Gastroesophageal sphincter (tissue), 4 donors: ENCODE measurements around the gene MRPS23. TPM values are rescaled to one million over a fixed set of nuclear protein-coding genes. Genes with fewer than 3 reads are reported as not detected.

Experiments used
- ATAC-seq: fragments of 150-250 bp; one replicate; pipeline ENCODE4 v1.9.1; 2016; ENCODE audit warnings: mild to moderate bottlenecking, moderate library complexity
- H3K27ac ChIP-seq, 4 donors: fragments of 200-600 bp; sonication (generic) in 3 of 4; 1 replicate in 3 of 4; 2 replicates in 1 of 4; pipeline ENCODE4 v1.5.1; 2016 to 2019
- H3K27me3 ChIP-seq: fragments of 200-600 bp; sonication (generic); one replicate; pipeline ENCODE4 v1.5.1; 2019
- H3K36me3 ChIP-seq, 2 donors: fragments of 200-600 bp; sonication (generic); one replicate each; pipeline ENCODE4 v1.5.1; 2019; ENCODE audit warnings: control low read depth in 1 of 2
- H3K4me1 ChIP-seq, 3 donors: fragments of 200-600 bp; sonication (generic); 1 replicate in 2 of 3; 2 replicates in 1 of 3; pipeline ENCODE4 v1.5.1; 2016 to 2019; ENCODE audit warnings: control low read depth in 2 of 3
- H3K4me3 ChIP-seq, 2 donors: fragments of 200-600 bp; sonication (generic); one replicate each; pipeline ENCODE4 v1.5.1; 2019; ENCODE audit warnings: mild to moderate bottlenecking in 1 of 2, moderate library complexity in 1 of 2
- H3K9me3 ChIP-seq, 3 donors: fragments of 200-600 bp; sonication (generic); one replicate each; pipeline ENCODE4 v1.5.1; 2017 to 2019; ENCODE audit warnings: control low read depth in 2 of 3
- EP300 ChIP-seq: sonication (generic); formaldehyde crosslinking; IDR thresholded peaks from one replicate; pipeline ENCODE4 v1.6.1; 2017; ENCODE audit warnings: antibody characterized with exemption, mild to moderate bottlenecking
- POLR2A ChIP-seq, 2 donors: fragments of 450-650 bp; IDR thresholded peaks; one replicate each; pipeline ENCODE4 v1.6.1; 2017; ENCODE audit warnings: antibody characterized with exemption in 2 of 2, mild to moderate bottlenecking in 2 of 2, moderate library complexity in 1 of 2
- POLR2AphosphoS5 ChIP-seq: sonication (generic); formaldehyde crosslinking; IDR thresholded peaks from one replicate; pipeline ENCODE4 v1.6.1; 2017; ENCODE audit warnings: antibody characterized with exemption
- WGBS, 2 donors: methylation state at CpG; one replicate each; pipeline ENCODE4 v1.1.5; 2018; ENCODE audit warnings: low coverage in 1 of 2; 5-methylcytosine and 5-hydroxymethylcytosine counted together
- total RNA-seq, 4 donors: library from RNA; depleted of rRNA; stranded (reverse); fragments of >200 nt; gene quantifications; one replicate each; pipeline ENCODE4 v1.1.0, GENCODE V29; 2016
- TF ChIP-seq, protein P1 (sequence below), 4 experiments: fragments of 200-600 bp in 2 of 4; fragments of 450-650 bp in 2 of 4; sonication (generic) in 1 of 4; IDR thresholded peaks; one replicate each; pipeline ENCODE4 v1.5.1; 2017 to 2019; ENCODE audit warnings: antibody characterized with exemption in 4 of 4, mild to moderate bottlenecking in 2 of 4, moderate library complexity in 2 of 4

MRPS23 gene
- total RNA-seq, 4 donors from 2014 or later = 23.0 to 24.8 (median 24.5) TPM

DNA sequence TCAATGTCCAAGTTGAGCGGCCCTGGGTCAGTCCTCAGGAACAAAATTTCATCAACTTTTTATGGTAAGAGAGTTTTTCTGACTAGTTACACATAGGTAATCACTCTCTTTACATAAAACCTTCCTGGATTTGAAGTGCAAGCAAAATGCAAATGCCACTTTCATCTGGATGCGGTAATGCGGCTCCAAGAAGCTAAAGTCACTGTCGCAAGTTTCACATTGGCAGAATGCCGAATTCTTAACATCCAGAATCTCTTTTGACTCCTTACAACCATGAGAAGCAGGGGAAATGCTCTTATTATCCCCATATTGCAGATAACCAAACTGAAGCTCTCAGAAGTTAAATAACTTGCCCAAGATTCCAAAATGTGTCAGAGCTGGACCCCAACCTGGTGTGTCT, 30.0 kb downstream of the MRPS23 start:
- H3K27ac ChIP-seq = no peak overlapping the region
- no peak for ATAC-seq
- TF ChIP-seq POLR2A (IDR thresholded peaks at IDR 0.05) = no peak
- TF ChIP-seq, protein P1, sequence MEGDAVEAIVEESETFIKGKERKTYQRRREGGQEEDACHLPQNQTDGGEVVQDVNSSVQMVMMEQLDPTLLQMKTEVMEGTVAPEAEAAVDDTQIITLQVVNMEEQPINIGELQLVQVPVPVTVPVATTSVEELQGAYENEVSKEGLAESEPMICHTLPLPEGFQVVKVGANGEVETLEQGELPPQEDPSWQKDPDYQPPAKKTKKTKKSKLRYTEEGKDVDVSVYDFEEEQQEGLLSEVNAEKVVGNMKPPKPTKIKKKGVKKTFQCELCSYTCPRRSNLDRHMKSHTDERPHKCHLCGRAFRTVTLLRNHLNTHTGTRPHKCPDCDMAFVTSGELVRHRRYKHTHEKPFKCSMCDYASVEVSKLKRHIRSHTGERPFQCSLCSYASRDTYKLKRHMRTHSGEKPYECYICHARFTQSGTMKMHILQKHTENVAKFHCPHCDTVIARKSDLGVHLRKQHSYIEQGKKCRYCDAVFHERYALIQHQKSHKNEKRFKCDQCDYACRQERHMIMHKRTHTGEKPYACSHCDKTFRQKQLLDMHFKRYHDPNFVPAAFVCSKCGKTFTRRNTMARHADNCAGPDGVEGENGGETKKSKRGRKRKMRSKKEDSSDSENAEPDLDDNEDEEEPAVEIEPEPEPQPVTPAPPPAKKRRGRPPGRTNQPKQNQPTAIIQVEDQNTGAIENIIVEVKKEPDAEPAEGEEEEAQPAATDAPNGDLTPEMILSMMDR (IDR thresholded peaks at IDR 0.05) = no peak
- no peak for TF ChIP-seq EP300
- no peak for TF ChIP-seq POLR2AphosphoS5
- H3K36me3 ChIP-seq = no peaks in the 10 kb centered on the region
- no peak overlapping the region for H3K4me3 ChIP-seq
- no peaks in the 10 kb centered on the region for H3K4me1 ChIP-seq
- no peaks in the 10 kb centered on the region for H3K27me3 ChIP-seq
- 80 to 88% methylated on average over 2 to 5 of the region's 5 CpGs for WGBS, 2 donors
- no peaks in the 10 kb centered on the region for H3K9me3 ChIP-seq

DNA sequence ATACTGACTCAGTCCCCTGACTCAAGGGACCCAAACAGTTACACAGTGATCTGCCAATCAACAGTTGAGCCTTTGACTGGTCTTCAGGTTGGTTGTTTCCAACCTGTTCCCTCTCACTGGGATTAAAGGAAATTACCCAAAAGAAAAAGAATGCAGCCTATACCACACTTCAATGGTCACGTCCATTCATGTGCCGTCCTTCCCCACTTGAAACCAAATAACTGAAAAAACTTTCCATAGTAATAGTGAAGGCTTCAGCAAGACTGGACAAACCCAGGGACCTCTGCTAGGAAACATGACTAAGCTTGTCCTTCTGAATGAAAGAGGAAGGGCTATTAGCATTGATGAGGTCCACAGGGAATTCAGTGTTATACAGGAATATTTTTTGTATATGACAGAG, 30.6 kb downstream of the MRPS23 start:
- ATAC-seq = no peak
- H3K27ac ChIP-seq = no peak overlapping the region

DNA sequence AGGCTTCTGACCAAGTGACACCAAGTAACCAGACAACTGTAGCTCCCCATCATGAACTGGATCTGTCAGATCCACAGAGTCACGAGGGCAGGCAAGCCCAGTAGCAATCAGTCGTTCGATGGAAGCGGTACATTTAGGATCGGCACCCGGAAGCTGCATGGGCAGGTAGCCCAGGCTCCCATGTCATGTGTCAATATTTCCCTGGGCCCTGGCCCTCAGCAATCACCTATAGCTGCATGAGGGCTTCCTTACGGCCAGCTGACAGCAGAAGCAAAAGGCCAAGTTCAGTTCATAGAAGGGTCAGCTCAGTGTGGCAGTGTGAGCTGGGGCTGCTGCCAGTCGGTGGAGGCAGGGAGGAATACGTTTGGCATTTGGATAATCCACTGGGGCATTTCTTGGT, 31.8 kb downstream of the MRPS23 start:
- Histone ChIP-seq H3K9me3 (no peaks in the 10 kb centered on the region), H3K36me3 (no peaks in the 10 kb centered on the region), H3K4me3 (no peak overlapping the region), H3K27ac (no peak overlapping the region), H3K27me3 (no peaks in the 10 kb centered on the region), H3K4me1 (no peaks in the 10 kb centered on the region)
- TF ChIP-seq POLR2A (IDR thresholded peaks at IDR 0.05) (no peak), EP300 (no peak)
- TF ChIP-seq, protein P1 (IDR thresholded peaks at IDR 0.05) = no peak
- no peak for ATAC-seq
- 88% methylated on average over 8 of the region's 9 CpGs; no CpG with 5 or more reads in 1 of the 2 donors for WGBS, 2 donors

More for the DNA sequence above, 30.6 kb downstream of the MRPS23 start:
- H3K27me3 ChIP-seq = no peaks in the 10 kb centered on the region
- TF ChIP-seq, protein P1 (IDR thresholded peaks at IDR 0.05) = no peak
- TF ChIP-seq POLR2A (IDR thresholded peaks at IDR 0.05) = no peak
- TF ChIP-seq POLR2AphosphoS5 = no peak
- TF ChIP-seq EP300 = no peak
- WGBS, 2 donors = 75 to 80% methylated on average over 2 of the region's 2 CpGs
- H3K4me1 ChIP-seq = no peaks in the 10 kb centered on the region
- no peaks in the 10 kb centered on the region for H3K36me3 ChIP-seq
- no peak overlapping the region for H3K4me3 ChIP-seq
- H3K9me3 ChIP-seq = no peaks in the 10 kb centered on the region

DNA sequence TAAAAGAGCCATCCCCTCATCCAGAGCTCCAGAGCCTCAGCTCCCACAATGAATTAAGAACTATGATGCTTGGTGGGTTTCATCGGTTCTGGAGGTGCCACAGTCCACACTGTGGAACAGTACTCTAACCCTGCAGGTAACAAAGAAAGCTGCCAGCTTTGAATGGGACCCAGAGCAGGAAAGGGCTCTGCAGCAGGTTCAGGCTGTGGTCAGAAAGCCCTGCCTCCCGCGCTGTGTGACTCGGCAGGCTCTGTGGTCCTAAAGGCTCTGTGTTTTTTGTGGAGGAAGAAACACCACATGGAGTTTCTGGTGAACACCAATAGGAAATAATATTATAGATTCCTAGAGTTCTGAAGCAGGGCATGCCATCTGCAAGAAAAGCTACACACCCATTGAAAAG, 32.5 kb downstream of the MRPS23 start:
- ATAC-seq = no peak
- Histone ChIP-seq H3K4me1 (no peaks in the 10 kb centered on the region), H3K27ac (no peak overlapping the region), H3K27me3 (no peaks in the 10 kb centered on the region), H3K9me3 (no peaks in the 10 kb centered on the region), H3K36me3 (no peaks in the 10 kb centered on the region), H3K4me3 (no peak overlapping the region)
- WGBS, 2 donors = 100% methylated on average over 1 of the region's 4 CpGs
- TF ChIP-seq POLR2A (IDR thresholded peaks at IDR 0.05) (no peak), POLR2AphosphoS5 (no peak), EP300 (no peak)
- TF ChIP-seq, protein P1 (IDR thresholded peaks at IDR 0.05) = no peak

DNA sequence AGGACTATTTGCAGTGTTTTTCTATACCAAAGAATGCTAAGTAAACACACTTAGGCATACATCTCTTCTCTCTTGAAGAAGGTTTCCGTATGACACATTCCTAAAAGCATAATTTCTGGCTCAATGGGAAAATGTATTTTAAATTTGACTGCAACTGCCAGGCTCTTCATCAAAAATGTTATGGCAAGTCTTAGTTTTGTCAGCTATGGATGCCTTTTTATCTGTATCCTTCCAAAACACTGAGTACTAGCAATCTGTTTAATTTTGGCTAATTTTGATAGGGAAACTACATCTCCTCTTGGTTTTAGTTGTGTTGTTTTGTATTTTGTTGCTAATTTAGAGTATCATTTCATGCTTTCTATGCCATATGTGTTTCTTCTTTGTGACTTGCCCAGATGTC, 35.4 kb downstream of the MRPS23 start:
- Histone ChIP-seq H3K9me3 (no peaks in the 10 kb centered on the region), H3K36me3 (no peaks in the 10 kb centered on the region), H3K4me3 (no peak overlapping the region), H3K4me1 (peaks cover 0 to 20% (median 19%) of the 10 kb centered on the region in 3 donors), H3K27me3 (no peaks in the 10 kb centered on the region), H3K27ac (no peak overlapping the region)
- no peak for TF ChIP-seq POLR2AphosphoS5
- TF ChIP-seq EP300 = no peak
- TF ChIP-seq, protein P1 (IDR thresholded peaks at IDR 0.05) = no peak
- no peak for TF ChIP-seq POLR2A (IDR thresholded peaks at IDR 0.05)
- WGBS, 2 donors = 96% methylated on average over 1 of the region's 1 CpG; no CpG with 5 or more reads in 1 of the 2 donors
- no peak for ATAC-seq
